BE2C (cell line): ENCODE measurements around the gene ERGIC1.

Source experiments
- DNase-seq: peaks from one replicate; pipeline ENCODE4 v3.0.0-alpha.2; 2020
- H3K27me3 ChIP-seq: fragments of 250-450 bp; sonication (Bioruptor Pico); 2 replicates; pipeline ENCODE4 v1.5.1; 2020; ENCODE audit warnings: mild to moderate bottlenecking
- H3K36me3 ChIP-seq: fragments of 250-450 bp; sonication (Bioruptor Pico); 2 replicates; pipeline ENCODE4 v1.5.1; 2020; ENCODE audit warnings: mild to moderate bottlenecking
- H3K4me1 ChIP-seq: fragments of 250-450 bp; sonication (Bioruptor Pico); 2 replicates; pipeline ENCODE4 v1.5.1; 2020
- H3K4me3 ChIP-seq: 2 replicates; pipeline ENCODE4 v1.5.1; 2011; ENCODE audit warnings: low read depth, low read length
- H3K9me3 ChIP-seq: fragments of 250-450 bp; sonication (Bioruptor Pico); 2 replicates; pipeline ENCODE4 v1.5.1; 2020
- TF ChIP-seq, protein P1 (sequence below): IDR thresholded peaks from 2 replicates; pipeline ENCODE4 v1.5.1; 2012; ENCODE audit warnings: mild to moderate bottlenecking, low read depth, low read length

ERGIC1 gene

GRCh38 chr5:172832383-172833315 lies 1.4 kb upstream of the ERGIC1 start:
- Histone ChIP-seq H3K27me3 (no peaks in the 10 kb centered on the region), H3K4me1 (no peaks in the 10 kb centered on the region), H3K36me3 (no peaks in the 10 kb centered on the region), H3K4me3 (no peak overlapping the region), H3K9me3 (no peaks in the 10 kb centered on the region)
- TF ChIP-seq, protein P1, sequence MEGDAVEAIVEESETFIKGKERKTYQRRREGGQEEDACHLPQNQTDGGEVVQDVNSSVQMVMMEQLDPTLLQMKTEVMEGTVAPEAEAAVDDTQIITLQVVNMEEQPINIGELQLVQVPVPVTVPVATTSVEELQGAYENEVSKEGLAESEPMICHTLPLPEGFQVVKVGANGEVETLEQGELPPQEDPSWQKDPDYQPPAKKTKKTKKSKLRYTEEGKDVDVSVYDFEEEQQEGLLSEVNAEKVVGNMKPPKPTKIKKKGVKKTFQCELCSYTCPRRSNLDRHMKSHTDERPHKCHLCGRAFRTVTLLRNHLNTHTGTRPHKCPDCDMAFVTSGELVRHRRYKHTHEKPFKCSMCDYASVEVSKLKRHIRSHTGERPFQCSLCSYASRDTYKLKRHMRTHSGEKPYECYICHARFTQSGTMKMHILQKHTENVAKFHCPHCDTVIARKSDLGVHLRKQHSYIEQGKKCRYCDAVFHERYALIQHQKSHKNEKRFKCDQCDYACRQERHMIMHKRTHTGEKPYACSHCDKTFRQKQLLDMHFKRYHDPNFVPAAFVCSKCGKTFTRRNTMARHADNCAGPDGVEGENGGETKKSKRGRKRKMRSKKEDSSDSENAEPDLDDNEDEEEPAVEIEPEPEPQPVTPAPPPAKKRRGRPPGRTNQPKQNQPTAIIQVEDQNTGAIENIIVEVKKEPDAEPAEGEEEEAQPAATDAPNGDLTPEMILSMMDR, result no peak
- DNase-seq, result no peak

GRCh38 chr5:172833372-172833685 lies 722 bp upstream of the ERGIC1 start:
- Histone ChIP-seq H3K4me3 (peak overlapping the region; percentile 75; the same call in 1 of the 2 replicates), H3K36me3 (no peaks in the 10 kb centered on the region), H3K4me1 (no peaks in the 10 kb centered on the region), H3K27me3 (no peaks in the 10 kb centered on the region), H3K9me3 (no peaks in the 10 kb centered on the region)
- DNase-seq, result no peak
- TF ChIP-seq, protein P1, result no peak

GRCh38 chr5:172834415-172835289 lies 601 bp downstream of the ERGIC1 start:
- TF ChIP-seq, protein P1, result no peak
- Histone ChIP-seq H3K36me3 (no peaks in the 10 kb centered on the region), H3K4me1 (no peaks in the 10 kb centered on the region), H3K9me3 (no peaks in the 10 kb centered on the region), H3K27me3 (no peaks in the 10 kb centered on the region), H3K4me3 (peak overlapping the region; percentile 75)
- DNase-seq, result peak; percentile 61

DNA sequence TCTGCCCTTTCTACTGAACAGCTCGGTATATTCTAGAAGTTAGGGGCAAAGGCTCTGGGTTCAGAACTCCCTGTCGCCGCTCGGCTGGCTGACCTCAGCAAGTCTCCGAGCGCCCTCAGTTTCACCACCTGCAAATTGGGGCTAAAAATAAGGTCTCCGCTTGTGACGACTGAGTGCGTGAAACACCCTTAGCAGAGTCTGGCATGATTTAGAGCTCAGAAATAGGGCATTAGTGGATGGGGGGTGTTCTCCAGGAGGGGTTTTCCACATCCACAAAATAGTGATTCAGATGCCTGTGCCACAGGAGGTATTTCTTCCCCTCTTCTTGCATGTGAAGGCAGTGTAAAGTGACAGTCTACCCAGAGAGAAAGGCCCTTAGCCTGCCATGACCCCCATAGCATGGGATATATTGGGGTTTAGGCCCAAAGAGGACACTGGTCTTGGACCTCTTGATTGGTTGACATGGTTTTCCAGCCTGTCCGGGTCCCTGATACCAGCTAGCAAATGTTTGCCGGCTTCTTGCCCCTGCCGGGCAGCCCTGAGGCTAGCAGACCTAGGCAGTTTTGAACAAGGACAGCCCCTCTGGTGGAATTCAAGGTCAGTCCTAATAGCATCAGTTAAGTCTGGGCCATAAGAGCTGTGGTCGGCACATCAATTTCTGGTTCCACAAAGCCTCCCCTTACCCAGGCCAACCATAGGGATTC lies 1.4 kb downstream of the ERGIC1 start:
- Histone ChIP-seq H3K4me1 (no peaks in the 10 kb centered on the region), H3K4me3 (peak overlapping the region; percentile 75), H3K9me3 (no peaks in the 10 kb centered on the region), H3K27me3 (no peaks in the 10 kb centered on the region), H3K36me3 (no peaks in the 10 kb centered on the region)
- DNase-seq, result no peak
- TF ChIP-seq, protein P1, result no peak

GRCh38 chr5:172835994-172836356 lies 1.9 kb downstream of the ERGIC1 start:
- no peak for DNase-seq

More at GRCh38 chr5:172835994-172836356, 1.9 kb downstream of the ERGIC1 start:
- Histone ChIP-seq H3K4me1 (no peaks in the 10 kb centered on the region), H3K27me3 (no peaks in the 10 kb centered on the region), H3K36me3 (no peaks in the 10 kb centered on the region), H3K4me3 (no peak overlapping the region), H3K9me3 (no peaks in the 10 kb centered on the region)
- TF ChIP-seq, protein P1, result no peak
